HepG2 (cell line): Measurements from ENCODE around the gene FGA. TPM values are rescaled to one million over a fixed set of nuclear protein-coding genes. Genes with fewer than 3 reads are reported as not detected.

Experiments
- ATAC-seq: fragments of 200-7000 bp; cut with Tn5 transposase; 3 replicates; pipeline ENCODE4 v1.9.1; 2020; ENCODE audit warnings: mild to moderate bottlenecking, moderate library complexity
- BruUV-seq: library from RNA; stranded (reverse); fragments of 400-500 nt; replicated peaks from 2 replicates; lab custom pipeline; 2021; lab: Mats Ljungman, UMichigan
- CTCF ChIA-PET: fragments of 300-600 bp; formaldehyde crosslinking; extraction: SDS; loops from one replicate; lab custom pipeline; 2021; ENCODE audit warnings: low total read pairs, inconsistent platforms, low intra/inter-chr PET ratio; lab: Yijun Ruan, JAX
- POLR2A ChIA-PET: fragments of 350-600 bp; sonication (Branson Sonifier 250); formaldehyde crosslinking; loops from one replicate; lab custom pipeline; 2020; ENCODE audit warnings: antibody characterized with exemption, inconsistent platforms; lab: Yijun Ruan, JAX
- DNase-seq: peaks from one replicate; pipeline ENCODE4 v3.0.0-alpha.2; 2015; ENCODE audit warnings: low spot score
- FAIRE-seq: peaks from 3 replicates; lab custom pipeline; 2011; peaks lifted over from hg19 to GRCh38; lab: Jason Lieb, UNC
- H2AFZ ChIP-seq: one replicate; pipeline ENCODE4 v1.6.1; 2011; ENCODE audit warnings: low read length, inconsistent platforms
- H3K27ac ChIP-seq: fragments of 300-600 bp; 3 replicates; pipeline ENCODE4 v1.8.0; 2011; ENCODE audit warnings: mixed run types, mild to moderate bottlenecking, mixed read lengths, low read length, inconsistent platforms; ENCODE audit not compliant: insufficient read depth; ENCODE audit errors: extremely low read length
- H3K27me3 ChIP-seq, 2 experiments: fragments of 200-600 bp in 1 of 2; 2 replicates in 1 of 2; 3 replicates in 1 of 2; pipeline versions ENCODE4 v1.6.0 to v1.8.0; 2011; ENCODE audit warnings: low read length in 2 of 2, mild to moderate bottlenecking in 2 of 2, moderate library complexity in 2 of 2, inconsistent platforms in 1 of 2; ENCODE audit not compliant: insufficient read depth in 2 of 2, control insufficient read depth in 1 of 2
- H3K36me3 ChIP-seq, 2 experiments: fragments of 200-600 bp in 1 of 2; replicated peaks in 1 of 2; 2 replicates in 1 of 2; 3 replicates in 1 of 2; pipeline versions ENCODE4 v1.5.1 to v1.8.0; 2011; ENCODE audit warnings: low read length in 2 of 2, inconsistent platforms in 1 of 2; ENCODE audit not compliant: insufficient read depth in 2 of 2, control insufficient read depth in 1 of 2
- H3K4me1 ChIP-seq: 2 replicates; pipeline ENCODE4 v1.5.1; 2012; ENCODE audit warnings: low read length, inconsistent platforms; ENCODE audit not compliant: insufficient read depth
- H3K4me2 ChIP-seq: 2 replicates; pipeline ENCODE4 v1.6.0; 2011; ENCODE audit warnings: low read depth, low read length, inconsistent platforms
- H3K4me3 ChIP-seq, 3 experiments: fragments of 200-600 bp in 1 of 3; sonication (generic), shearing (Covaris generic) in 1 of 3; replicated peaks in 1 of 3; 2 replicates each; pipeline ENCODE4 v1.5.1; 2011 to 2016; ENCODE audit warnings: low read length in 3 of 3, inconsistent platforms in 2 of 3, low read depth in 2 of 3, mild to moderate bottlenecking in 2 of 3, control low read depth in 1 of 3, mixed read lengths in 1 of 3; ENCODE audit not compliant: insufficient read depth in 1 of 3
- H3K79me2 ChIP-seq: one replicate; pipeline ENCODE4 v1.6.1; 2011; ENCODE audit warnings: low read length, inconsistent platforms; ENCODE audit not compliant: insufficient read depth
- H3K9ac ChIP-seq: 2 replicates; pipeline ENCODE4 v1.6.0; 2011; ENCODE audit warnings: mild to moderate bottlenecking, low read depth, low read length, inconsistent platforms; ENCODE audit not compliant: insufficient read depth
- H3K9me3 ChIP-seq: 2 replicates; pipeline ENCODE4 v1.5.1; 2012; ENCODE audit warnings: mild to moderate bottlenecking, low read length
- H4K20me1 ChIP-seq: 2 replicates; pipeline ENCODE4 v1.6.0; 2011; ENCODE audit warnings: inconsistent platforms, mild to moderate bottlenecking, low read length, moderate library complexity; ENCODE audit not compliant: insufficient read depth
- CSRNP2 ChIP-seq: sonication (generic); formaldehyde crosslinking; conservative IDR thresholded peaks from 2 replicates; pipeline ENCODE4 v1.8.0; 2022; ENCODE audit warnings: low read depth, missing genetic modification reagents
- DMAP1 ChIP-seq: IDR thresholded peaks from 2 replicates; pipeline ENCODE4 v1.6.1; 2016
- MNT ChIP-seq: fragments of 450-650 bp; IDR thresholded peaks from 2 replicates; pipeline ENCODE4 v1.6.1; 2016
- NAIF1 ChIP-seq: sonication (generic); formaldehyde crosslinking; IDR thresholded peaks from 2 replicates; pipeline ENCODE4 v1.5.0; 2020; ENCODE audit warnings: mild to moderate bottlenecking, missing genetic modification reagents, borderline replicate concordance
- PREB ChIP-seq: sonication (generic); formaldehyde crosslinking; IDR thresholded peaks from 2 replicates; pipeline ENCODE4 v1.4.0; 2020; ENCODE audit warnings: missing genetic modification reagents
- RBFOX2 ChIP-seq: fragments of 200-400 bp; formaldehyde crosslinking; IDR thresholded peaks from 2 replicates; pipeline ENCODE4 v1.6.1; 2017; ENCODE audit warnings: low read depth, mild to moderate bottlenecking, low read length
- RCOR2 ChIP-seq: IDR thresholded peaks from 2 replicates; pipeline ENCODE4 v1.6.1; 2016; ENCODE audit warnings: missing biosample characterization, missing genetic modification reagents
- TOPORS ChIP-seq: sonication (generic); formaldehyde crosslinking; IDR thresholded peaks from 2 replicates; pipeline ENCODE4 v1.8.0; 2023; ENCODE audit warnings: mild to moderate bottlenecking, missing genetic modification reagents
- ZNF207 ChIP-seq: fragments of 450-650 bp; IDR thresholded peaks from 2 replicates; pipeline ENCODE4 v1.6.1; 2016; ENCODE audit warnings: antibody characterized with exemption, borderline replicate concordance
- ZNF234 ChIP-seq: sonication (generic); formaldehyde crosslinking; conservative IDR thresholded peaks from 2 replicates; pipeline ENCODE4 v1.5.1; 2020; ENCODE audit warnings: mild to moderate bottlenecking, missing genetic modification reagents
- ZNF317 ChIP-seq: sonication (generic); formaldehyde crosslinking; IDR thresholded peaks from 2 replicates; pipeline ENCODE4 v1.5.0; 2020; ENCODE audit warnings: mild to moderate bottlenecking, missing genetic modification reagents
- WGBS: methylation state at CpG from one replicate; pipeline ENCODE4 v1.1.6; 2017; ENCODE audit warnings: low lambda C conversion rate; 5-methylcytosine and 5-hydroxymethylcytosine counted together
- in situ Hi-C: cut with HindIII; loops from 2 replicates; pipeline ENCODE4 v1.10.0; 2017; ENCODE audit warnings: low pct_unique_long_range_greater_than_20kb; ENCODE audit not compliant: extremely low pct_ligation_motif_present
- intact Hi-C: fragments of 100-400 bp; cut with micrococcal nuclease; formaldehyde crosslinking; loops from one replicate; pipeline ENCODE4 v1.10.0; 2022; ENCODE audit not compliant: unreplicated experiment
- polyA plus RNA-seq, 8 experiments: library from polyadenylated mRNA; depleted of rRNA in 3 of 8; stranded (reverse) in 7 of 8; unstranded in 1 of 8; fragments of >200 nt; fragmentation: Illumina TruSeq in 4 of 8; extraction: Trizol in 4 of 8; gene quantifications; 2 replicates each; pipeline versions ENCODE4 v1.2.1 to v1.2.3, GENCODE V29; 2011 to 2016; ENCODE audit warnings: low read depth in 4 of 8, missing spikeins in 1 of 8, mixed read lengths in 1 of 8; ENCODE audit not compliant: insufficient read depth in 1 of 8
- total RNA-seq, 5 experiments: library from RNA; depleted of rRNA; stranded (reverse); fragments of >200 nt; fragmentation: Illumina TruSeq; extraction: Trizol; gene quantifications; 2 replicates each; pipeline ENCODE4 v1.2.3, GENCODE V29; 2016; ENCODE audit warnings: low read depth in 1 of 5

FGA gene
- total and polyA plus RNA-seq, 2 of the 13 experiments (the other 11 are each of a cell fraction or from before 2014, with no cell fraction given): 640 to 1,523 TPM

- ChIA-PET POLR2A (interaction anchor here (2.3 to 3.2 kb wide), 2 partner anchors 64 to 74 kb away, joined by 6 to 16 read pairs; partner anchors contain the start of gene PLRG1), CTCF (interaction anchor here (1.1 to 6.9 kb wide), 2 partner anchors 66 to 71 kb away, joined by 3 to 154 read pairs; partner anchors contain the start of gene PLRG1)
- Histone ChIP-seq H3K4me1 (peaks cover 26% of the 10 kb centered on the region), H3K4me3 (no peak overlapping the region), H3K9me3 (no peaks in the 10 kb centered on the region), H3K36me3 (no peaks in the 10 kb centered on the region), H4K20me1 (no peaks in the 10 kb centered on the region), H3K4me2 (no peak overlapping the region), H3K27me3 (peaks cover 0 to 31% of the 10 kb centered on the region in 2 experiments; a peak in 4 of 5 replicates), H3K79me2 (no peaks in the 10 kb centered on the region), H3K9ac (no peak overlapping the region), H3K27ac (no peak overlapping the region), H2AFZ (no peak overlapping the region)
- no TSS peak for BruUV-seq
- WGBS: 33% methylated on average over 6 of the region's 7 CpGs
- ATAC-seq: no peak
- intact Hi-C loops: no loop called here
- FAIRE-seq: no peak
- in situ Hi-C loops: no loop called here
- peak; percentile 92 for TF ChIP-seq MNT
- TF ChIP-seq ZNF234: no peak
- DNase-seq: no peak
These were observed 33.5 kb upstream of the FGA start for GRCh38 chr4:154623995-154624394.

GRCh38 chr4:154623436-154623835, 32.9 kb upstream of the FGA start:
- Histone ChIP-seq H3K79me2 (no peaks in the 10 kb centered on the region), H3K9me3 (no peaks in the 10 kb centered on the region), H3K9ac (no peak overlapping the region), H3K4me1 (peaks cover 32% of the 10 kb centered on the region), H2AFZ (no peak overlapping the region), H4K20me1 (no peaks in the 10 kb centered on the region), H3K27ac (no peak overlapping the region), H3K4me3 (no peak overlapping the region), H3K36me3 (no peaks in the 10 kb centered on the region), H3K27me3 (peaks cover 0 to 27% of the 10 kb centered on the region in 2 experiments; a peak in 4 of 5 replicates), H3K4me2 (no peak overlapping the region)
- in situ Hi-C loops (no loop called here), intact Hi-C loops (no loop called here)
- WGBS: 46% methylated on average over 3 of the region's 3 CpGs
- ATAC-seq (no peak), FAIRE-seq (no peak), DNase-seq (no peak)
- CTCF ChIA-PET: interaction anchor here (1.1 to 6.9 kb wide), 4 partner anchors 64 to 224 kb away, joined by 3 to 233 read pairs (median 78); partner anchors contain the start of gene PLRG1
- TF ChIP-seq PREB (no peak), CSRNP2 (CRISPR knock-in tag) (no peak), TOPORS (CRISPR knock-in tag) (no peak), RBFOX2 (no peak), NAIF1 (CRISPR knock-in tag) (no peak), DMAP1 (CRISPR knock-in tag) (no peak), ZNF207 (no peak), RCOR2 (CRISPR knock-in tag) (no peak), ZNF317 (CRISPR knock-in tag) (no peak)
- no TSS peak for BruUV-seq
- POLR2A ChIA-PET: interaction anchor here (2.3 to 3.2 kb wide), 2 partner anchors 64 to 73 kb away, joined by 6 to 16 read pairs; partner anchors contain the start of gene PLRG1
